ENCODE measurements around the gene TOM1L2. TPM values are rescaled to one million over a fixed set of nuclear protein-coding genes. Genes with fewer than 3 reads are reported as not detected.

TOM1L2 gene
- total RNA-seq, 1 experiment from 2014 or later = 24.1 TPM

- TF ChIP-seq REST (IDR thresholded peaks at IDR 0.05; ENCODE audit: low read depth) = no peak
- TF ChIP-seq FOSL1 (IDR thresholded peaks at IDR 0.05; ENCODE audit: low read depth) = no peak
- TF ChIP-seq SRF (IDR thresholded peaks at IDR 0.05; ENCODE audit: low read depth) = no peak
- TF ChIP-seq ZFX (IDR thresholded peaks at IDR 0.05) = no peak
Observed at GRCh38 chr17:17943281-17943984, 28.8 kb downstream of the TOM1L2 start (continued).

- POLR2A ChIA-PET = no interaction called here
Observed at GRCh38 chr17:17942846-17943245, 29.4 kb downstream of the TOM1L2 start.

More at GRCh38 chr17:17942846-17943245, 29.4 kb downstream of the TOM1L2 start:
- peak overlapping the region; percentile 66 for H3K4me2 ChIP-seq (ENCODE audit: low read length)
- H3K9ac ChIP-seq (ENCODE audit: low read length) = no peak overlapping the region
- TF ChIP-seq FOSL1 (IDR thresholded peaks at IDR 0.05; ENCODE audit: low read depth) (peak; percentile 34; the same call in 1 of the 2 replicates), CBX3 (IDR thresholded peaks at IDR 0.05; ENCODE audit: low read depth) (no peak), SRF (IDR thresholded peaks at IDR 0.05; ENCODE audit: low read depth) (no peak), JUND (IDR thresholded peaks at IDR 0.05) (0 out of 2 replicates have a peak, but pooled peaks have one; percentile 20), RAD21 (IDR thresholded peaks at IDR 0.05; ENCODE audit: low read depth) (no peak)
- no peaks in the 10 kb centered on the region for H3K36me3 ChIP-seq (ENCODE audit: control insufficient read depth in 1 of 2, insufficient read depth in 2 of 2, low read length in 2 of 2)
- no TSS peak for BruUV-seq (replicated peaks)
- H3K9me3 ChIP-seq (ENCODE audit: control insufficient read depth in 1 of 2, insufficient read depth in 1 of 2, low read depth in 1 of 2, low read length in 2 of 2) = no peaks in the 10 kb centered on the region
- RAD21 ChIA-PET (ENCODE audit: low non-redundant PET in 1 of 2, low total read pairs in 2 of 2, uncharacterized antibody in 2 of 2, unreplicated experiment in 2 of 2) = no interaction called here
- H2AFZ ChIP-seq (ENCODE audit: low read depth, low read length, poor library complexity, severe bottlenecking) = no peak overlapping the region
- no peaks in the 10 kb centered on the region for H4K20me1 ChIP-seq (ENCODE audit: insufficient read depth)
- peaks cover 60 to 61% of the 10 kb centered on the region in 2 experiments for H3K4me1 ChIP-seq (ENCODE audit: control insufficient read depth in 1 of 2, insufficient read depth in 2 of 2, low read length in 2 of 2)
- no peaks in the 10 kb centered on the region for H3K27me3 ChIP-seq (ENCODE audit: insufficient read depth, low read length)
- H3K4me3 ChIP-seq (replicated peaks in 1 of 2; ENCODE audit: low read depth in 1 of 2, low read length in 2 of 2) = no peak overlapping the region
- CTCF ChIA-PET = interaction anchor here (1.1 kb wide), 1 partner anchor 24 kb away, joined by 3 read pairs; no protein-coding TSS in a partner anchor
- intact Hi-C loops (cut with micrococcal nuclease) = no loop called here
- H3K79me2 ChIP-seq (ENCODE audit: insufficient read depth, low read length) = no peaks in the 10 kb centered on the region; the same call in 1 of the 2 replicates
- DNase-seq (ENCODE audit: low read depth, low spot score) (no peak), ATAC-seq (peak; percentile 75)
- H3K9me2 ChIP-seq (ENCODE audit: insufficient read depth) = no peaks in the 10 kb centered on the region
- H3K27ac ChIP-seq (ENCODE audit: low read depth, low read length) = peak overlapping the region; percentile 48
